A549 treated with AZD2906 at 1 μM for 4 hours (cell line): ENCODE measurements around the gene TOX4. TPM values are rescaled to one million over a fixed set of nuclear protein-coding genes. Genes with fewer than 3 reads are reported as not detected.

Source experiments
- total RNA-seq: library from RNA; stranded (reverse); fragments of 200-300 nt; extraction: Qiagen RNA extraction; gene quantifications from 5 replicates; pipeline ENCODE4 v1.2.3, GENCODE V29; 2022

Gene TOX4
- 62.2 to 68.9 TPM (median 67.1 TPM) in 5 replicates for total RNA-seq

DNA sequence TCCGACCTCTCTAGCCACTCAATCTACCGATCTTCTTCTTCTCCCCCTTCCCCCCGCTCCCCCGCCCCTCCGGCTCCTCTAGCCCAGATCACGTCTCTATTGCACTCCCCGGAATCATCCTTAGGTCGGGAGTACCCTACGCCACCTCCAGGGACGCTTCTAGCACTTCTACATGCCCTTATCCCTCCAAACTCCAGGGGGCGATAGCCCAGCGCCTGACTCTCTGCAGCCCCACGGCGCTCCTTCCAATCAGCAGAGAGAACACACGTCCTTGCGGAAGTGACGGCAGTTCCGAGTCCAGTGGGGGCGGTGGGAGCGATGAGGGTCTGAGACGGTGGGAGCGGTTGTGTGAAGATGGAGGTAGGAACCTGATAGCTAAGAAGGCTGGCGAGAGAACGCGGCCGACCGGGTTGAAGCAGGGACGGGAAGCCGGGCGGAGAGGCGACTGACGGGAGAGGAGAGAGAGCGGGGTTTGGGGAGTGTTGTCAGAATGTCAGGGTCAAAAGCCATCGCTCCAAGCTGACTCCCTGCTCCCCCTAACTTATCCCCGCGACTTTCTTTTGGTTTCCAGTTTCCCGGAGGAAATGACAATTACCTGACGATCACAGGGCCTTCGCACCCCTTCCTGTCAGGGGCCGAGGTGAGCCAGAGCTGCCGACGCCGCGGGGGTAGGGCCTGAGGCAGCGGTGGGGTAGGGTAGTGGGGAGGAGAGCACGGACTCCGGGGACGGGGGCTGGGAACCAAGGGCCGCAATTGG lies at the start of gene TOX4, which contains the start of gene RAB2B:
Gene TOX4, plus strand, starts transcription at position 271 of the 757 bp plus-strand sequence. Its CDS starts 84 bp downstream, at position 355.
Gene RAB2B, minus strand, starts transcription at position 35 of the 757 bp plus-strand sequence. CDS start 87 bp downstream, outside the sequence.

DNA sequence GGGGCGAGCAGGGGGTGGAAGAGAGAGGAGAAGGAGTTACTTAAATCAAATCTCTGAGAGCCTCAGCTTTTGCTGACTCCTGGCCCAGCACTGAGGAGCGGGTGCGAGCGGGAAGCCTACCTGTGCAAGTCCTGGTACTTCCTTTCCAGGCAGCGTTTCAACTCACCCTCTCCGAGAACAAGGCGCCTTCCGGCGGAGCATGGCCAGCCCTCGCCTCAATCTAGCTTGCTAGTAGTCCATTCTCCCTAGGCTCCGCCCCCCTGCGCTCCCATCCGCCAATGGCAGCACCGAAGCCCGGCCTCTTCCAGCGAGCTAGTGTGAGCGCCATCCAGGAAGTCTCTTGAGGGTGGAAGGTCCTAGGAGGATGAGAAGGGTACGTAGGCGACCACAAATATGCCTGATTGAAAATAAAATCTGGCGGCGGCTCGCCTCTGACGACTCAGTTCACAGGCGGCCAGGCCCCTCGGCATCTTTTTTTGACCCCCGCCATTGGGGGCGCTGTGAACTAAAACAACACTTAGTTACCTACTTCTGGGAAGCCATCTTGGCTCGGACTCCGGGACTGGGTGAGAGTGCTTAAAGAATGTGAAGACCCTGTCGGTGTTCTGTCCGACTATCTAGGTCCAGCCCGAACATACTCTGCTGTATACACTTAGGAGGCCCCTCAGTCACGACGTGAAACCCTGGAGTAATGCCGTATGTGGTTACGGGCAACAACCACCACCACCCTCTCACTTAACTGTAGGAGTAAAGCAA lies 20.9 kb upstream of the TOX4 start, which contains the start of gene CHD8:
Gene CHD8, minus strand, starts transcription at position 212 of the 756 bp plus-strand sequence. CDS start 24,480 bp downstream, outside the sequence.

DNA sequence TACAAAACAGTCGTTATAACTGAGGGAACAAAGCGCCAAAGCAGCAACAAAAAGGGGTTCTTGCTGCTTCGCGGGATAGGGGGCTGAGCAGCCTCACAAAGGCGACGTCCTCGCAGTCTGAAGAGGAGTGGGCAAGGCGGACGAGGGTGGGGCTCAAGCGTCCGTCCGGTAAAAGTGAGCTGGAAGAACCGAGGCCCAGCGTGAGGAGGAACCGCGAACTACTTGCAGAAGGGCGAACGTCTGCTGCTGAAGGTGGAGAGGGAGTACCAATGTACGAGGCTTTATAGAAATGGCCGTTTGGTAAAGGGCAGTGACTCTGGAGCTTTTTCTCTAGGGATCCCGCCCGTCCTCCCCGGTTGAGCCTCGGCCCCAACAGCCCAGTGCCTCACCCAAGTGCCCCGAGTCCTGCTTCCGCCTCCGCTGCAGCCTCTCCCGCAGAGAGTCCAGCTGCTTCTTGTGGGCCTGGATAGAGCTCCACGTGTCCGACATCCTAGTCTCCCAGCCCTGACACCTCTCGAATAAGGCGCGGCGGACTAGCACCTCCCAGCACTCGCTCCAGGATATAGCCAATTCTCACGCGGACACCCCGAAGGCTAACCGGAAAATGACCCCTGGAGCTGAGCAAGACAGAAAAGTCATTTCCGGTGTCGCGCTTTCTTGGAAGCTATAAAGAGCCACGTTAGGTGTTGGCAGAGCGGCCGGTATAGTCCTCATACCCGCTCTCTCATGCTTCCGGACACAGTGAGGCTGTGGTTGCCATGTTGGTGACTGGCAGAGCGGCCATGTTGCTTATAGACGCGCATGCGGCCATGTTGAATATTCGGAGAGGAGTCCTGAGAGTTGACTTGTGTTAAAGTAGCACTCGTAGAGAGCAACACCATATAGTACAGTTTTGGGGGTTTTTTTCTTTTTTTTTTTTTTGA lies 34.0 kb downstream of the TOX4 start, which contains the start of gene METTL3:
Gene METTL3, minus strand, starts transcription at position 606 of the 923 bp plus-strand sequence. Its CDS starts 117 bp downstream, at position 489.

DNA sequence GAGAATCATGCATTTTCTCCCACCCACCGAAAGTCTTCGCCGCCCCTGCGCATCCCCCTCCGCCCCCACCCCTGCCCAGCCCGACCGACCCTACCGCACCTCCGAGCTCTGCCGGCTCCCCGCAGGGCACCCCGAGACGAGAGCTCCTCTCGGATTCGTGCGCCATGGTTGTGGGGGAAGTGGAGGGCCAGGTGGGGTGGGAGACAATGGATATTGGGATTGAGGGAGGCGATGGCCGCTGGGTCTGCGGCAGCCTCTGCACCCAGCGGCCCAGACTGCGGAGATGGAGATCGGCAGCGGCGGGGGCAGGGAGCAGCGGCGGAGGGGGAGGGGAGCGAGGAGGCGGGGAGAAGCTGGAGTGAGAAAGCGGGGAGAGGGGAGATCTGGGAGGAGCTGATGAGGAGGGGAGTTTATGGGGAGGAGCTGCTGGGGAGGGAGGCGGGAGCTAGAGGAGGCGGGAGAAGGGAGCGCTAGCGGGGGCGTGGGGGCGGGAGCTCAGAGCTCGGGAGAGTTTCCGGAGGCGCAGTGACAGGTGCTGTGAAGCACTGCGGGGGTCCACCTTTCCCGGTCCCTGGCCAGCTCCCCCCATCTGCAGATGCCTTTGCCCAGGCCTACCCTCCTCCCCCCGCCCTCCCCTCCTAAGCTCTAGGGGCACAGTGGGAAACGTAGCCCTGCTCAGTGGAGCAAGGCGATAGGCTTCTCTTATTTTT lies 49.1 kb downstream of the TOX4 start, which contains the start of gene SALL2:
Gene SALL2, minus strand, starts transcription at position 385 of the 710 bp plus-strand sequence. Its CDS starts 219 bp downstream, at position 166.

Other genes starting within 250 kb of the TOX4 start
- gene HNRNPC, start 207.8 kb upstream of the TOX4 start, total RNA-seq = 730 to 1,057 TPM (median 765 TPM) in 5 replicates
- 0.10 to 0.31 TPM (median 0.18 TPM) in 5 replicates for gene RPGRIP1, start 197.1 kb upstream of the TOX4 start, total RNA-seq
- gene SUPT16H, start 93.2 kb upstream of the TOX4 start, total RNA-seq = 89.8 to 120 TPM (median 93.0 TPM) in 5 replicates
- 35.3 to 41.6 TPM (median 36.7 TPM) in 5 replicates for gene CHD8, start 21.1 kb upstream of the TOX4 start, total RNA-seq
- 11.2 to 15.4 TPM (median 12.0 TPM) in 5 replicates for gene RAB2B, start 236 bp upstream of the TOX4 start, total RNA-seq
- 40.7 to 48.0 TPM (median 44.8 TPM) in 5 replicates for gene METTL3, start 34.1 kb downstream of the TOX4 start, total RNA-seq
- gene SALL2, start 49.2 kb downstream of the TOX4 start, total RNA-seq = 0.57 to 0.86 TPM (median 0.71 TPM) in 5 replicates
- gene OR10G3, start 102.9 kb downstream of the TOX4 start, total RNA-seq = not detected in 5 replicates
- gene OR10G2, start 157.7 kb downstream of the TOX4 start, total RNA-seq = not detected in 5 replicates
- not detected in 5 replicates for gene OR4E2, start 176.6 kb downstream of the TOX4 start, total RNA-seq
- gene OR4E1, start 196.6 kb downstream of the TOX4 start, total RNA-seq = not detected in 5 replicates